Measurements from ENCODE around the gene FBXW2.

The FBXW2 gene

GRCh38 chr9:120761006-120761405 is 32.2 kb downstream of the FBXW2 start:
- no peak for DNase-seq (ENCODE audit: low spot score)
- no peak for TF ChIP-seq CTCF (IDR thresholded peaks at IDR 0.05)
- Histone ChIP-seq H3K4me3 (no peak overlapping the region), H3K27ac (no peak overlapping the region)

- TF ChIP-seq CTCF (IDR thresholded peaks at IDR 0.05): no peak
- no peak for DNase-seq (ENCODE audit: low spot score)
- Histone ChIP-seq H3K27ac (no peak overlapping the region), H3K4me3 (no peak overlapping the region)
These were observed 33.3 kb downstream of the FBXW2 start for GRCh38 chr9:120759755-120760400.

GRCh38 chr9:120758544-120758943 is 34.7 kb downstream of the FBXW2 start:
- no peak for DNase-seq (ENCODE audit: low spot score)
- TF ChIP-seq CTCF (IDR thresholded peaks at IDR 0.05): no peak
- H3K27ac ChIP-seq: no peak overlapping the region
- no peak overlapping the region for H3K4me3 ChIP-seq

- H3K4me3 ChIP-seq: no peak overlapping the region
- H3K27ac ChIP-seq: no peak overlapping the region
- no peak for TF ChIP-seq CTCF (IDR thresholded peaks at IDR 0.05)
- DNase-seq (ENCODE audit: low spot score): no peak
These were observed 35.9 kb downstream of the FBXW2 start for GRCh38 chr9:120757026-120757913.

GRCh38 chr9:120756531-120756930 is 36.7 kb downstream of the FBXW2 start:
- Histone ChIP-seq H3K4me3 (no peak overlapping the region), H3K27ac (no peak overlapping the region)
- no peak for TF ChIP-seq CTCF (IDR thresholded peaks at IDR 0.05)
- no peak for DNase-seq (ENCODE audit: low spot score)

GRCh38 chr9:120755810-120756434 is 37.3 kb downstream of the FBXW2 start:
- DNase-seq (ENCODE audit: low spot score): no peak
- Histone ChIP-seq H3K27ac (no peak overlapping the region), H3K4me3 (no peak overlapping the region)
- TF ChIP-seq CTCF (IDR thresholded peaks at IDR 0.05): peak; percentile 80
